Stimulated activated CD4-positive, alpha-beta T cell treated with anti-CD3 and anti-CD28 coated beads, Interleukin-15, amount 100 ng/mL, for 48 hours (primary cell): ENCODE data around the gene TBCK.

ENCODE experiments used
- DNase-seq, 2 donors: peaks; one replicate each; pipeline ENCODE4 v3.0.0-alpha.2; 2020; ENCODE audit warnings: low read depth in 2 of 2

Gene TBCK

GRCh38 chr4:106286611-106287010 is 29.4 kb downstream of the TBCK start:
- no peak for DNase-seq

GRCh38 chr4:106284227-106284626 is 31.8 kb downstream of the TBCK start:
- DNase-seq: no peak

- DNase-seq: no peak
Measured at GRCh38 chr4:106277140-106277675, 38.8 kb downstream of the TBCK start.

- no peak for DNase-seq
Measured at GRCh38 chr4:106273831-106274230, 42.2 kb downstream of the TBCK start.

- no peak for DNase-seq
Measured at GRCh38 chr4:106270736-106271135, 45.3 kb downstream of the TBCK start.

GRCh38 chr4:106269711-106270110 is 46.3 kb downstream of the TBCK start:
- DNase-seq: no peak

GRCh38 chr4:106268786-106269185 is 47.2 kb downstream of the TBCK start:
- DNase-seq: no peak

- no peak for DNase-seq
Measured at GRCh38 chr4:106266201-106266600, 49.8 kb downstream of the TBCK start.

GRCh38 chr4:106264331-106264728 is 51.7 kb downstream of the TBCK start:
- no peak for DNase-seq

- no peak for DNase-seq
Measured at GRCh38 chr4:106263594-106264330, 52.2 kb downstream of the TBCK start.

- no peak for DNase-seq
Measured at GRCh38 chr4:106261980-106262379, 54.0 kb downstream of the TBCK start.

- DNase-seq: no peak
Measured at GRCh38 chr4:106258145-106259045, 57.6 kb downstream of the TBCK start.

GRCh38 chr4:106256190-106256589 is 59.8 kb downstream of the TBCK start:
- no peak for DNase-seq

GRCh38 chr4:106255195-106255594 is 60.8 kb downstream of the TBCK start:
- no peak for DNase-seq

GRCh38 chr4:106253364-106254129 is 62.5 kb downstream of the TBCK start:
- DNase-seq: no peak

- DNase-seq: no peak
Measured at GRCh38 chr4:106247600-106247999, 68.4 kb downstream of the TBCK start.

- DNase-seq: no peak
Measured at GRCh38 chr4:106246441-106246840, 69.6 kb downstream of the TBCK start.

GRCh38 chr4:106245176-106245575 is 70.8 kb downstream of the TBCK start:
- no peak for DNase-seq

GRCh38 chr4:106240699-106241098 is 75.3 kb downstream of the TBCK start:
- DNase-seq: no peak

- no peak for DNase-seq
Measured at GRCh38 chr4:106238820-106239420, 77.1 kb downstream of the TBCK start.

GRCh38 chr4:106231931-106232330 is 84.1 kb downstream of the TBCK start:
- DNase-seq: no peak

GRCh38 chr4:106222548-106222947 is 93.5 kb downstream of the TBCK start:
- DNase-seq: no peak
